GM23338 (cell line): ENCODE measurements around the gene DIO3. TPM values are rescaled to one million over a fixed set of nuclear protein-coding genes. Genes with fewer than 3 reads are reported as not detected.
"Not testable (repeated sequence)": the region's sequence is repeated elsewhere in the genome, so short reads cannot be mapped to it uniquely, and the experiment has no call there.

Source experiments
- ATAC-seq: fragments of 200-7000 bp; cut with Tn5 transposase; 3 replicates; pipeline ENCODE4 v1.9.1; 2020
- DNase-seq: peaks from one replicate; pipeline ENCODE4 v3.0.0-alpha.2; 2015; ENCODE audit warnings: low spot score
- H2AFZ ChIP-seq: fragments of 200-600 bp; sonication (generic); 2 replicates; pipeline ENCODE4 v1.8.0; 2016; ENCODE audit warnings: antibody characterized with exemption, mild to moderate bottlenecking, moderate library complexity
- H3F3A ChIP-seq: fragments of 200-600 bp; sonication (generic); replicated peaks from 2 replicates; pipeline ENCODE4 v1.8.0; 2017; ENCODE audit warnings: antibody characterized with exemption, mixed run types, low read depth
- H3K27ac ChIP-seq: fragments of 200-600 bp; sonication (generic); 2 replicates; pipeline ENCODE4 v1.6.1; 2016; ENCODE audit warnings: low read depth
- H3K27me3 ChIP-seq: fragments of 200-600 bp; sonication (generic); 2 replicates; pipeline ENCODE4 v1.8.0; 2016; ENCODE audit warnings: mild to moderate bottlenecking, mixed run types, moderate library complexity; ENCODE audit not compliant: insufficient read depth
- H3K36me3 ChIP-seq: fragments of 200-600 bp; sonication (generic); 2 replicates; pipeline ENCODE4 v1.8.0; 2016; ENCODE audit warnings: mild to moderate bottlenecking; ENCODE audit not compliant: insufficient read depth
- H3K4me1 ChIP-seq: fragments of 200-600 bp; sonication (generic); 2 replicates; pipeline ENCODE4 v1.8.0; 2016; ENCODE audit warnings: mild to moderate bottlenecking, moderate library complexity; ENCODE audit not compliant: insufficient read depth
- H3K4me2 ChIP-seq: fragments of 200-600 bp; sonication (generic); 2 replicates; pipeline ENCODE4 v1.7.1; 2017; ENCODE audit warnings: mixed run types
- H3K4me3 ChIP-seq: fragments of 200-600 bp; sonication (generic); 2 replicates; pipeline ENCODE4 v1.6.1; 2016; ENCODE audit warnings: mixed run types
- H3K79me2 ChIP-seq: fragments of 200-600 bp; sonication (generic); replicated peaks from 2 replicates; pipeline ENCODE4 v1.8.0; 2017; ENCODE audit warnings: mild to moderate bottlenecking; ENCODE audit not compliant: insufficient read depth
- H3K9me2 ChIP-seq: fragments of 200-600 bp; sonication (generic); 2 replicates; pipeline ENCODE4 v1.8.0; 2017; ENCODE audit not compliant: insufficient read depth
- H4K20me1 ChIP-seq: fragments of 200-600 bp; sonication (generic); replicated peaks from 2 replicates; pipeline ENCODE4 v1.8.0; 2017; ENCODE audit warnings: mild to moderate bottlenecking; ENCODE audit not compliant: insufficient read depth
- H3K27ac Mint-ChIP-seq: 2 replicates; pipeline ENCODE4 v1.8.0; 2020; ENCODE audit warnings: inconsistent platforms, mild to moderate bottlenecking, moderate library complexity, mixed read lengths
- H3K27me3 Mint-ChIP-seq: 3 replicates; pipeline ENCODE4 v1.8.0; 2022; ENCODE audit warnings: low read depth, mild to moderate bottlenecking, moderate library complexity, mixed read lengths, inconsistent platforms; ENCODE audit not compliant: insufficient read depth, poor library complexity
- H3K36me3 Mint-ChIP-seq: 3 replicates; pipeline ENCODE4 v1.8.0; 2021; ENCODE audit warnings: low read depth, mild to moderate bottlenecking, inconsistent platforms, moderate library complexity, mixed read lengths
- H3K4me1 Mint-ChIP-seq: 3 replicates; pipeline ENCODE4 v1.8.0; 2020; ENCODE audit warnings: mild to moderate bottlenecking, inconsistent platforms, mixed read lengths
- H3K4me3 Mint-ChIP-seq: 3 replicates; pipeline ENCODE4 v1.8.0; 2021; ENCODE audit warnings: moderate library complexity, mild to moderate bottlenecking, inconsistent platforms, mixed read lengths
- H3K9me3 Mint-ChIP-seq: 3 replicates; pipeline ENCODE4 v1.8.0; 2020; ENCODE audit warnings: moderate library complexity, mild to moderate bottlenecking, inconsistent platforms, mixed read lengths
- EZH2 ChIP-seq: fragments of 200-600 bp; sonication (generic); IDR thresholded peaks from one replicate; pipeline ENCODE4 v1.8.0; 2017; ENCODE audit warnings: antibody characterized with exemption, mild to moderate bottlenecking, low read depth; ENCODE audit not compliant: unreplicated experiment
- NANOG ChIP-seq: IDR thresholded peaks from 2 replicates; pipeline ENCODE4 v1.6.1; 2016; ENCODE audit warnings: antibody characterized with exemption, borderline replicate concordance
- STAT1 ChIP-seq: IDR thresholded peaks from one replicate; pipeline ENCODE4 v1.6.1; 2016; ENCODE audit warnings: antibody characterized with exemption; ENCODE audit not compliant: unreplicated experiment
- ZNF114 ChIP-seq: fragments of 250-450 bp; sonication (Bioruptor Pico); IDR thresholded peaks from 2 replicates; pipeline ENCODE4 v1.5.0; 2020; ENCODE audit warnings: mild to moderate bottlenecking, moderate library complexity
- ZNF331 ChIP-seq: fragments of 250-450 bp; sonication (Bioruptor Pico); IDR thresholded peaks from 2 replicates; pipeline ENCODE4 v1.5.0; 2020; ENCODE audit warnings: low read depth, mild to moderate bottlenecking, moderate library complexity
- polyA plus RNA-seq: library from polyadenylated mRNA; unstranded; fragments of >200 nt; fragmentation: Nextera tagmentation; extraction: Ambion mirVana; gene quantifications from 2 replicates; pipeline ENCODE4 v1.2.1, GENCODE V29; 2016
- total RNA-seq: library from RNA; depleted of rRNA; stranded (reverse); fragments of >200 nt; shearing (Covaris generic); gene quantifications from 2 replicates; pipeline ENCODE4 v1.2.3, GENCODE V29; 2014
- TF ChIP-seq, protein P1 (sequence below), 2 experiments: fragments of 200-600 bp in 1 of 2; sonication (generic) in 1 of 2; conservative IDR thresholded peaks; 2 replicates each; pipeline versions ENCODE4 v1.5.1 to v1.6.1; 2016 to 2017; ENCODE audit warnings: antibody characterized with exemption in 2 of 2, low read depth in 2 of 2, mild to moderate bottlenecking in 2 of 2, moderate library complexity in 1 of 2

DIO3 gene
- total and polyA plus RNA-seq, 2 experiments from 2014 or later = 0.10 to 0.28 TPM

DNA sequence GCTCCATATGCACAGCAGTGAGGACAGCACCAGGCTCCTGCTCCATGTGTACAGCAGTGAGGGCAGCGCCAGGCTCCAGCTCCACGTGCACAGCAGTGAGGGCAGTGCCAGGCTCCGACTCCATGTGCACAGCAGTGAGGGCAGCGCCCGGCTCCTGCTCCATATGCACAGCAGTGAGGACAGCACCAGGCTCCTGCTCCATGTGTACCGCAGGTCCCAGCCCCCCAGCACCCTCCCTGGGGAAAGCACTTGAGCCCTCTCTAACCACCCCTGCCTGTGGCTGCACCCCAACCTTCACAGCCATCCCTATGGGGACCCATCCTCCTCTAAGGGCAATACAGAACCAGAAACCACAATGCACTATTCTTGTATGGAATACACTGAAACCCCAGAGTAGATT lies 11.2 kb downstream of the DIO3 start:
- peaks cover 26% of the 10 kb centered on the region for H3K27me3 ChIP-seq
- H4K20me1 ChIP-seq, H3K4me1 ChIP-seq, H3K4me3 Mint-ChIP-seq, H2AFZ ChIP-seq, ATAC-seq, H3F3A ChIP-seq, H3K4me1 Mint-ChIP-seq, H3K36me3 Mint-ChIP-seq, H3K4me2 ChIP-seq, H3K9me3 Mint-ChIP-seq, H3K79me2 ChIP-seq, H3K4me3 ChIP-seq, H3K36me3 ChIP-seq, DNase-seq, H3K27ac ChIP-seq, H3K27me3 Mint-ChIP-seq, H3K27ac Mint-ChIP-seq, H3K9me2 ChIP-seq: not testable (repeated sequence)

DNA sequence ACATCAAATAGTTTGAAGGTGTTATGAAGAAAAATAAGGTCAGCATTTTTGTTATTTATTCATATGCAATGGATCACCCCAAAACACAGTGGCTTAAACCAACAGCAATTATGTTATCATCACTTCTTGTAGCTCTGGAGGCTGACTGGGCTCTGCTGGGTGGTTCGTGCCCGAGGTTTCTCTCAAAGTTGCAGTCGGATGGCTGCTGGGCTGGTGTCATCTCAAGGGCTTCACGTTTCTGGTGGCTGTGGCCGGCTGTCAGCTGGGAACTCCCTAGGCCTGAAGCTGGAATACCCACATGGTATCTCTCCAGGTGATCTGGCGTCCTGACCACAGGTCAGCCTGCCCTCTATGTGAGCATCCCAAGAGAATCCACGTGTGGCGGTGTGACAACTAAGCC lies 12.0 kb downstream of the DIO3 start:
- Histone ChIP-seq H3K27me3 (peaks cover 19% of the 10 kb centered on the region), H3K4me3 (no peak overlapping the region), H3K79me2 (no peaks in the 10 kb centered on the region), H2AFZ (no peak overlapping the region), H3K4me2 (no peak overlapping the region), H3K4me1 (no peaks in the 10 kb centered on the region), H4K20me1 (no peaks in the 10 kb centered on the region; the same call in 1 of the 2 replicates), H3F3A (no peaks in the 10 kb centered on the region), H3K9me2 (no peaks in the 10 kb centered on the region), H3K36me3 (no peaks in the 10 kb centered on the region), H3K27ac (no peak overlapping the region)
- Mint-ChIP-seq H3K27me3 (peaks cover 1% of the 10 kb centered on the region), H3K4me3 (no peak overlapping the region), H3K36me3 (no peaks in the 10 kb centered on the region; the same call in 2 of the 3 replicates), H3K27ac (no peak overlapping the region), H3K9me3 (no peaks in the 10 kb centered on the region), H3K4me1 (no peaks in the 10 kb centered on the region; the same call in 2 of the 3 replicates)
- TF ChIP-seq ZNF331 (CRISPR knock-in tag) (0 out of 2 replicates have a peak, but pooled peaks have one; percentile 18), EZH2 (no peak), STAT1 (no peak), NANOG (no peak)
- TF ChIP-seq, protein P1, sequence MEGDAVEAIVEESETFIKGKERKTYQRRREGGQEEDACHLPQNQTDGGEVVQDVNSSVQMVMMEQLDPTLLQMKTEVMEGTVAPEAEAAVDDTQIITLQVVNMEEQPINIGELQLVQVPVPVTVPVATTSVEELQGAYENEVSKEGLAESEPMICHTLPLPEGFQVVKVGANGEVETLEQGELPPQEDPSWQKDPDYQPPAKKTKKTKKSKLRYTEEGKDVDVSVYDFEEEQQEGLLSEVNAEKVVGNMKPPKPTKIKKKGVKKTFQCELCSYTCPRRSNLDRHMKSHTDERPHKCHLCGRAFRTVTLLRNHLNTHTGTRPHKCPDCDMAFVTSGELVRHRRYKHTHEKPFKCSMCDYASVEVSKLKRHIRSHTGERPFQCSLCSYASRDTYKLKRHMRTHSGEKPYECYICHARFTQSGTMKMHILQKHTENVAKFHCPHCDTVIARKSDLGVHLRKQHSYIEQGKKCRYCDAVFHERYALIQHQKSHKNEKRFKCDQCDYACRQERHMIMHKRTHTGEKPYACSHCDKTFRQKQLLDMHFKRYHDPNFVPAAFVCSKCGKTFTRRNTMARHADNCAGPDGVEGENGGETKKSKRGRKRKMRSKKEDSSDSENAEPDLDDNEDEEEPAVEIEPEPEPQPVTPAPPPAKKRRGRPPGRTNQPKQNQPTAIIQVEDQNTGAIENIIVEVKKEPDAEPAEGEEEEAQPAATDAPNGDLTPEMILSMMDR (conservative IDR thresholded peaks at IDR 0.05; ENCODE audit: low read depth in 2 of 2) = no peak
- ATAC-seq (no peak), DNase-seq (no peak)

DNA sequence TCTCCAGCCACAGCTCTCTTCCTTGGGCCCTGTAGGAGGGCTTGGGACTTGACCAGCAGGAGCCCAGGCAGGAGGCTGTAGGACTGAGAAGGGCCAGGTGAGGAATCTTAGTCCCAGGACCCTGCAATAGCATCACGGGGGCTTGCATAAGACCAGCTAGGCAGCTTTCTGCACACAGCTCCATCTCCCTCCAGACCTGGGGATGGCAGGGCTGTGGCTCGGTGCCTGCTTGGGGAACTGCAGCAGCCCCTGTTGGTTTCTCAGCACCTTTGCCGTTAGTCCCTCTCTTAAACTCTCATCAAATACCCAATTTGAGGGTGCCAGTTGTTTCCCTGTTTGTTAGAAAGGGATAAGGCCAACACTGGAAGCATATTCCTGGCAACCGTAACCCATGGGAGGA lies 14.3 kb downstream of the DIO3 start:
- Mint-ChIP-seq H3K27me3 (peaks cover under 1% of the 10 kb centered on the region), H3K4me3 (no peak overlapping the region), H3K27ac (no peak overlapping the region), H3K36me3 (no peaks in the 10 kb centered on the region; the same call in 2 of the 3 replicates), H3K9me3 (no peaks in the 10 kb centered on the region), H3K4me1 (no peaks in the 10 kb centered on the region; the same call in 2 of the 3 replicates)
- no peak overlapping the region for H2AFZ ChIP-seq
- H3F3A ChIP-seq = no peaks in the 10 kb centered on the region
- no peaks in the 10 kb centered on the region for H3K79me2 ChIP-seq
- no peak for TF ChIP-seq ZNF114 (CRISPR knock-in tag)
- TF ChIP-seq, protein P1 (conservative IDR thresholded peaks at IDR 0.05; ENCODE audit: low read depth in 2 of 2) = peak in 1 of 2 experiments; percentile 31; a peak in 2 of 4 replicates
- ATAC-seq = peak; percentile 92
- H3K4me2 ChIP-seq = no peak overlapping the region
- no peaks in the 10 kb centered on the region for H3K9me2 ChIP-seq
- H3K27ac ChIP-seq = no peak overlapping the region
- H3K27me3 ChIP-seq = peaks cover 1% of the 10 kb centered on the region; the same call in 1 of the 2 replicates
- peak; percentile 44 for DNase-seq
- no peaks in the 10 kb centered on the region for H3K4me1 ChIP-seq
- H3K4me3 ChIP-seq = no peak overlapping the region
- H3K36me3 ChIP-seq = no peaks in the 10 kb centered on the region
- no peaks in the 10 kb centered on the region for H4K20me1 ChIP-seq
